BLaER1 treated with 17β-estradiol and CSF1 and Interleukin-3, amounts not matched to agents 10 nM and 100 nM (cell line): ENCODE data around the gene DYNLL2.

Source experiments
- H3K27ac ChIP-seq, 11 experiments: shearing (Covaris generic); formaldehyde crosslinking; 2 replicates each; pipeline ENCODE4 v1.8.1; 2022
- H3K27me3 ChIP-seq, 11 experiments: shearing (Covaris generic); formaldehyde crosslinking; 2 replicates each; pipeline ENCODE4 v1.8.1; 2022
- H3K36me3 ChIP-seq, 11 experiments: shearing (Covaris generic); formaldehyde crosslinking; 2 replicates each; pipeline ENCODE4 v1.8.1; 2022
- H3K4me1 ChIP-seq, 10 experiments: shearing (Covaris generic); formaldehyde crosslinking; 2 replicates each; pipeline ENCODE4 v1.8.1; 2022
- H3K4me2 ChIP-seq, 11 experiments: shearing (Covaris generic); formaldehyde crosslinking; 2 replicates each; pipeline ENCODE4 v1.8.1; 2022
- H3K4me3 ChIP-seq, 10 experiments: shearing (Covaris generic); formaldehyde crosslinking; 2 replicates each; pipeline ENCODE4 v1.8.1; 2022
- H3K9ac ChIP-seq, 11 experiments: shearing (Covaris generic); formaldehyde crosslinking; 2 replicates each; pipeline ENCODE4 v1.8.1; 2022
- H3K9me3 ChIP-seq, 11 experiments: shearing (Covaris generic); formaldehyde crosslinking; replicated peaks in 1 of 11; 2 replicates each; pipeline ENCODE4 v1.8.1; 2022
- H4K20me1 ChIP-seq, 11 experiments: shearing (Covaris generic); formaldehyde crosslinking; 2 replicates each; pipeline ENCODE4 v1.8.1; 2022
- Cebpa-rat ChIP-seq, 11 experiments: shearing (Covaris generic); IDR thresholded peaks; 2 replicates each; pipeline ENCODE4 v1.8.1; 2022

Gene DYNLL2

DNA sequence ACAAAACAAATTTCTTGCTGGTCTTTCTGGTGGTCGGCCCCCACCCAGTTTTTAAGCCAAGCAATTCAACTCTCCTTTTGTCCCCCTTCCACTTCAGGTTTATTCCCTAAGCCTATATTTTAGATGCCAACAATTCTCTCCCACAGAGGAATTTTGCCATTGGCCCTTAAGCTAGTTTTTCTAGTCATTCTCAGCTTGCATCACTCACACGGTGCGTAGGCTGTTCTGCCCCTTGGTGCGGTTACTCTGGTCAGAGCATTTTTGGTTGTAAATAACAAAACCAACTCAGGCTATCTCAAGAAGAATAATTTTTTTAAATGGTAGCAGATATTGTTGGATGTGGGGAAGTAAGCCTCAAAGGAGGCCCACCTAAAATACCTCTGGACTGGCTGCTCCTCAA, 33.7 kb upstream of the DYNLL2 start:
- Histone ChIP-seq H3K4me3 (no peak overlapping the region), H3K4me2 (no peak overlapping the region), H4K20me1 (no peaks in the 10 kb centered on the region), H3K27ac (no peak overlapping the region), H3K9ac (no peak overlapping the region), H3K9me3 (peaks cover 0 to under 1% (median 0%) of the 10 kb centered on the region in 11 experiments; a peak in 1 of 22 replicates), H3K36me3 (no peaks in the 10 kb centered on the region), H3K27me3 (no peaks in the 10 kb centered on the region), H3K4me1 (no peaks in the 10 kb centered on the region; a peak in 1 of 20 replicates)
- no peak for TF ChIP-seq Cebpa-rat (IDR thresholded peaks at IDR 0.05)

DNA sequence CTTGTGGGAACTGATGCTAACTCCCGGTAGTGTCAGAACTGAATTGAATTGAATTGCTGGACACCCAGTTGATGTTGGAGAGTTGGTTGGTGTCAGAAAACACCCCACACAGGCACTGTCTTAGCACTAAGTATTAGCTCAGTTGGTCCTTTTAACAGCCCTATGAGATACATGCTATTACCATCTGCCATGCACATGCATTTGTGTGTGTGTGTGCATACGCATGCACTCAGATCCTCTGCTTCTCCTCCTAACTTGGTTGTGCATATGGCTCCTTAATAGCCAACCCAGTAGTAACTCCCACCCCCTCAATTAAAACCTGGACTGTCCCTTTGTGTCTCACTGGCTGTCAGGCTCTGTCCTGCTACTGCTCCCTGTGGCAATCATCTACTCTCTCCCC, 32.3 kb upstream of the DYNLL2 start:
- TF ChIP-seq Cebpa-rat (IDR thresholded peaks at IDR 0.05), result no peak
- Histone ChIP-seq H3K4me2 (no peak overlapping the region), H3K9ac (no peak overlapping the region), H4K20me1 (no peaks in the 10 kb centered on the region), H3K27ac (no peak overlapping the region), H3K27me3 (no peaks in the 10 kb centered on the region), H3K36me3 (no peaks in the 10 kb centered on the region), H3K4me3 (no peak overlapping the region), H3K4me1 (no peaks in the 10 kb centered on the region; a peak in 1 of 20 replicates), H3K9me3 (no peaks in the 10 kb centered on the region)

DNA sequence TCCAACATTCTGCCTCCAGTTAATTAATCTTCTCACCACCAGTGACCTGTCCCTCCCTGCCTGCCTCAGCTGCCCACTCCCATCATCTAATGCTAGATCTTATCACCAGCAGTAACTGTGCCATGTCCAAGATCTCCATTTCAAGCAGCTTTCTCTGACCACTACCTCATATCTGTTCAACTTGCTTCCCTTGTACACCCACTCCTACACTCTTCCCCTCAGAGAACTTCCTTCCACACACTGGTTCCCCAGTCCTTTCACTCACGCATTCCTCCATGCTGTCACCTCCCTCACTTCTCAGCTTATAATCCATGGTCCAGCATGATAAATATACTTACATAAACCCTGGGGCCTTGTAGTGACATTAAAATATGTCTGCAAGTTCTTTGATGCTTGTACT, 31.8 kb upstream of the DYNLL2 start:
- TF ChIP-seq Cebpa-rat (IDR thresholded peaks at IDR 0.05), result no peak
- H3K27ac ChIP-seq, result no peak overlapping the region
- H3K4me1 ChIP-seq, result no peaks in the 10 kb centered on the region; a peak in 1 of 20 replicates
- H3K9me3 ChIP-seq, result no peaks in the 10 kb centered on the region
- H4K20me1 ChIP-seq, result no peaks in the 10 kb centered on the region
- no peaks in the 10 kb centered on the region for H3K36me3 ChIP-seq
- H3K4me2 ChIP-seq, result no peak overlapping the region
- H3K4me3 ChIP-seq, result no peak overlapping the region
- H3K27me3 ChIP-seq, result no peaks in the 10 kb centered on the region
- H3K9ac ChIP-seq, result no peak overlapping the region

DNA sequence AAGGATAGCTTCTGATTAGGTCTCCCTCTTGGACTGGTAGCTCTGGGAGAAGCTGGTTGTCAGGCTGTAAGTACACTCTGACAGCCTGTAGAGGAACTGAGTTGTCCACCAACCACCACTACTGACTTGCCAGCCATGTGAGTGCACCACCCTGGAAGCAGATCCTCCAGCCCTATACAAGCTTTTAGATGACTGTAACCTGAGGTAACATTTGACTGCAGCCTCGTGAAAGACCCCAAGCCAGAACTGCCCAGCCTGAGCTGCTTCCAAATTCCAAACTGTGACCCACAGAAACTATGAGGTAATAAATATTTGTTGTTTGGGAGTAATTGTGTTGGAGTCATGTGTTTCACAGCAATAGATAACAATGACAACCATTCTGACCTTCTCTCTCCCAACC, 30.8 kb upstream of the DYNLL2 start:
- H3K4me3 ChIP-seq, result no peak overlapping the region
- no peak overlapping the region for H3K27ac ChIP-seq
- no peak overlapping the region for H3K9ac ChIP-seq
- H3K4me2 ChIP-seq, result no peak overlapping the region
- H3K27me3 ChIP-seq, result no peaks in the 10 kb centered on the region
- H4K20me1 ChIP-seq, result no peaks in the 10 kb centered on the region
- no peak for TF ChIP-seq Cebpa-rat (IDR thresholded peaks at IDR 0.05)
- no peaks in the 10 kb centered on the region; a peak in 1 of 20 replicates for H3K4me1 ChIP-seq
- H3K36me3 ChIP-seq, result no peaks in the 10 kb centered on the region
- H3K9me3 ChIP-seq, result no peaks in the 10 kb centered on the region

DNA sequence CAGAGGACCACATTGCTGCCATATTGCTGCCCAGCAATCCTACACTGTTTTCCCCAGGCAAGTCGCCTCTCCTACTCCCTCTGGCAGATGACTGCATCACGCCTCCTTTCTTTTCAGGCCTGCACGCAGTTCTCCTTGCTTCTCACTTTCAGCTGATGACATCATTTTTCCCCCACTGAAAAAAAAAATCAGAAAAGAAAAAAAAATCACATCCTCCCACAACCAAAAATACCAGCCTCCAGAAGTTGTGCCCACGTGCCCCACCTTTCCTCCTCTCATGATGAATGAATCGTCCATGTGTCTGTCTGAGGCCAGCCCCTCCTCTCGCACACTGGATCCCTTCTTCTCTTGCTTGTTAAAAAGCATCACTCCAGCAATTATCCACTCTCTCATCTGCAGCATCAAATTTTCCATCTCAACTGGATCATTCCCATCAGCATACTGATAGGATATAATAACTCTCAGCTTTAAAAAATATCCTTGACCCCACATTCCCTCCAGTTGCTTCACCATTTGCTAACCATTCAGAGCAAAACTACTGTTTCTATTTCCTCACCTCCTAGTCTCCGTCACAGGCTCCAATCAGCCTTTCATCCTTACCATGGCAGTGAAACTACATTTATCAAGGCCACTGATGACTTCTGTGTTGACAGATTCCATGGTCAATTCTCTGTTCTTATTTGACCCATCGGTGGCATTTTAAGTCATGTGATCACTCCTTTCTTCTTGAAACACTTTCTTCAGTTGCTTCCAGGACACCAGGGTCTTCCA, 30.1 kb upstream of the DYNLL2 start:
- H3K27me3 ChIP-seq, result no peaks in the 10 kb centered on the region
- no peaks in the 10 kb centered on the region for H3K36me3 ChIP-seq
- H3K27ac ChIP-seq, result no peak overlapping the region
- H3K4me3 ChIP-seq, result no peak overlapping the region
- no peaks in the 10 kb centered on the region; a peak in 1 of 20 replicates for H3K4me1 ChIP-seq
- H4K20me1 ChIP-seq, result no peaks in the 10 kb centered on the region
- no peaks in the 10 kb centered on the region for H3K9me3 ChIP-seq
- H3K4me2 ChIP-seq, result no peak overlapping the region
- no peak overlapping the region for H3K9ac ChIP-seq
- TF ChIP-seq Cebpa-rat (IDR thresholded peaks at IDR 0.05), result no peak

DNA sequence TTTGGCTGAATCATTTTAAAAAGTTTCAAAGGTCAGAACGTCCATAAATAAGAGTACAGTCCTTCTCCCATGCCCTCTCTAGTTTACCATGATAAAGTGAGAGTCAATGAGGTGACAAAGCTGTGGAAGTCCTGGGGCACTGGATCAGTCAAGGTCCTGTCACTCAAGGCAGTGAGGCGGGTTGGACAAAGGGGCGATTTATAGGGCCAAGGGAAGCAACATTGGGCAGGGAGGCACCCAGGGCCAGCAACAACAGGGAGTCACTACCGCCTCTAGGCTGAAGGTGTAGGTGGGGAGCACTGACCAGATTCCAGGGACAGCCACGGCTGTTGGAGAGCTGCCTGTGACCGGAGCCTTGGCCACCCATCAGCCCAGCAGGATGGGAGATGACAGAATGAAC, 28.6 kb upstream of the DYNLL2 start:
- no peaks in the 10 kb centered on the region for H3K9me3 ChIP-seq
- no peaks in the 10 kb centered on the region for H3K36me3 ChIP-seq
- H3K4me3 ChIP-seq, result no peak overlapping the region
- H3K27ac ChIP-seq, result no peak overlapping the region
- no peaks in the 10 kb centered on the region for H3K27me3 ChIP-seq
- no peaks in the 10 kb centered on the region for H4K20me1 ChIP-seq
- H3K4me2 ChIP-seq, result no peak overlapping the region
- H3K9ac ChIP-seq, result no peak overlapping the region
- H3K4me1 ChIP-seq, result no peaks in the 10 kb centered on the region; a peak in 1 of 20 replicates
- no peak for TF ChIP-seq Cebpa-rat (IDR thresholded peaks at IDR 0.05)

DNA sequence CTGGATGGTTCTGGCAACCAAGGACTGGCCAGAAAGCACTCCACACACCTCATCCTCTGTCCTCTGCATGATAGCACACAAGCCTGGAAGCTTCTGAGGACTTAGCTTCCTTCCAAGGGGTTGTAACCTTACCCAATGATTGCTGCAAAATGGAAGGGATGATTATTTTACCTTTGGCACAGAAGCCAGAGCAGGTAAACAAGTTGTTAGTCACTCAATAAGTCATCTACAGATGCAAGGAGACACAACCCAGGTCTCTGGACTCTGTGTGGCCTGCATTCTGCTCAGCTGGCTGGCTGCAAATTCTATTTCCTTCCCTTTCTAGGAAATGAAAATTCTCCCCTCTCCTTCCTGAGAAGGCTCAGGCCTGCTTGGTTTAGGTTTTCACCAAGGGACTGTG, 26.7 kb upstream of the DYNLL2 start:
- H3K4me2 ChIP-seq, result no peak overlapping the region
- H3K4me3 ChIP-seq, result no peak overlapping the region
- H4K20me1 ChIP-seq, result no peaks in the 10 kb centered on the region
- no peaks in the 10 kb centered on the region for H3K27me3 ChIP-seq
- no peak for TF ChIP-seq Cebpa-rat (IDR thresholded peaks at IDR 0.05)
- no peaks in the 10 kb centered on the region; a peak in 1 of 20 replicates for H3K4me1 ChIP-seq
- H3K9ac ChIP-seq, result no peak overlapping the region
- no peaks in the 10 kb centered on the region for H3K36me3 ChIP-seq
- H3K27ac ChIP-seq, result no peak overlapping the region
- no peaks in the 10 kb centered on the region for H3K9me3 ChIP-seq

DNA sequence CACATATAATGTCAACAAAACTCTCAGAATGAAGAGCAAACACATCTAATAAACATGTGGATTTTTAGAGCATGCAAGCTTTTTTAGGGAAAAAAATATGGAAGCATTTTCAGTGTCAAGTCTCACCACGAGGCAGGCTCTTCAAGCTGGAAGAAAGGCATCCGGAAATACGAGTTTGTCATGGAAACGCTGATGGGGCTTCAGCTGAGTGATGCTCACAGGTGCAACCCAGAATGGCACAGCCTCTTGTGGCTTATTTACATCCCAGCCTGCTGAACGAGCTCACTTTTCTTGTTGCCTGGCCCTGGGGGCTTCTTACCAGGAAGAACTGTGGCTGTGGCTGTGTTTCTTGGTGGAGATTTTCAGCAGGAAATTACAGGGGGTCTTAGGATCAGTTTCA, 24.1 kb upstream of the DYNLL2 start:
- Histone ChIP-seq H3K4me3 (no peak overlapping the region), H3K9ac (no peak overlapping the region), H3K4me1 (no peaks in the 10 kb centered on the region), H3K27me3 (no peaks in the 10 kb centered on the region), H3K4me2 (no peak overlapping the region), H3K27ac (no peak overlapping the region), H4K20me1 (no peaks in the 10 kb centered on the region), H3K36me3 (no peaks in the 10 kb centered on the region), H3K9me3 (no peaks in the 10 kb centered on the region)
- TF ChIP-seq Cebpa-rat (IDR thresholded peaks at IDR 0.05), result no peak

DNA sequence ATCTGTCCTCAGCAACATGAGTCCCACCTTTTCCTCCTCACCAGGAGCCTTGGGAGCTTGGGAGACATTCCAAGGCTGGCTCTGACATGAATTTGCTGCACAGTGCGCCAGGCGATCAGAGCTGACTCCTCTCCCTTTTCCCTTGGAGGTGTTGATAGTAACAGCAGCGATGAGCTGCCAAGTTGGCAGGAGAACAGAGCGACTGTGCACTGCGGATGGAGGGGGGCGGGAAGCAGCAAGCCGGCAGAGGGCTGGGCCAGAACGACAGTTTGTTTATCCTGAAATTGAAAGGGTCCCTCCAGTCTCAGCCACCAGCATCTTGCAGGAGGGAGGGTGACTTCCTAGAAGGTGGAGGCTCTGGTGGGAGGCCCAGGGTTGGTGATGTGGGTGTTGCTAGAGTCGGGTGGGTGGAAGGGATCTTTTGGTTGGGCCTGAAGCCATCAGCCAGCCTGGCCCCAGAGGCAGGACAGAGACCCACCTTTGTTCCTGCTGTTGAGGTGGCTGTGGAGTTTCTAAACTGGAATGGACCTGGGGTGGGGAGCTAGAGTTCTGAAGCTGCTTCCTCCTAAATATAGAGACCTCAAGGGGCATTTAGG, 22.5 kb upstream of the DYNLL2 start:
- no peak overlapping the region for H3K4me3 ChIP-seq
- no peaks in the 10 kb centered on the region for H3K9me3 ChIP-seq
- no peak for TF ChIP-seq Cebpa-rat (IDR thresholded peaks at IDR 0.05)
- no peak overlapping the region for H3K9ac ChIP-seq
- no peaks in the 10 kb centered on the region for H3K36me3 ChIP-seq
- H3K4me2 ChIP-seq, result no peak overlapping the region
- H3K4me1 ChIP-seq, result no peaks in the 10 kb centered on the region
- H4K20me1 ChIP-seq, result no peaks in the 10 kb centered on the region
- H3K27ac ChIP-seq, result no peak overlapping the region
- no peaks in the 10 kb centered on the region for H3K27me3 ChIP-seq

DNA sequence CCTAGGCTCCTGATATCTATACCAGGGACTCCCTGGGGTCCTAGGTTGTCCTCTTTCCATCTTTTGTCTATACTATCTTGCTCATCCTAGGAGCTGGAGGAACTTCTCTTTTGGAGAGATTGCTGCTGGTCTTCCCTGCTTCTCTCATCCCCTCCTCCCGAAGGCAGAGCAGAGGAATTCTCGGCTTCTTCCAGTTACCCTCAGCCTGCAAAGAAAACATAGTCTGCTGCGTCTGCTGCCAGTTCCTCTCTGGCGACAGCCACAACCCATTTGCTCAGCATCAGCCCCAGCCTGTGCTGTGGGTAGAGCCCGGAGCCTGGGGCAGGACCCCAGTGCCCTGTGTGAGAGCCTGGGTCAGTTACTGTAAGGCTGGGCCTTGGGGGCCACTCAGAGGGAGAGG, 21.5 kb upstream of the DYNLL2 start:
- no peaks in the 10 kb centered on the region for H4K20me1 ChIP-seq
- no peak overlapping the region for H3K9ac ChIP-seq
- H3K4me3 ChIP-seq, result no peak overlapping the region
- no peaks in the 10 kb centered on the region for H3K4me1 ChIP-seq
- TF ChIP-seq Cebpa-rat (IDR thresholded peaks at IDR 0.05), result no peak
- H3K9me3 ChIP-seq, result no peaks in the 10 kb centered on the region
- no peaks in the 10 kb centered on the region for H3K36me3 ChIP-seq
- no peak overlapping the region for H3K27ac ChIP-seq
- no peaks in the 10 kb centered on the region for H3K27me3 ChIP-seq
- no peak overlapping the region for H3K4me2 ChIP-seq
